Brain microvascular endothelial cell (primary cell): ENCODE data around the gene SLC9A8.

ENCODE experiments used
- DNase-seq: peaks from one replicate; pipeline ENCODE4 v3.0.0-alpha.2; 2020
- H3K27ac ChIP-seq: fragments of 250-450 bp; sonication (Bioruptor Pico); 2 replicates; pipeline ENCODE4 v1.5.1; 2020; ENCODE audit warnings: mild to moderate bottlenecking, moderate library complexity
- H3K27me3 ChIP-seq: fragments of 250-450 bp; sonication (Bioruptor Pico); replicated peaks from 2 replicates; pipeline ENCODE4 v1.5.1; 2020; ENCODE audit warnings: mild to moderate bottlenecking
- H3K36me3 ChIP-seq: fragments of 250-450 bp; sonication (Bioruptor Pico); replicated peaks from 2 replicates; pipeline ENCODE4 v1.5.1; 2020; ENCODE audit warnings: mild to moderate bottlenecking
- H3K4me3 ChIP-seq: 2 replicates; pipeline ENCODE4 v1.5.1; 2011; ENCODE audit warnings: low read depth, mild to moderate bottlenecking, control low read depth, low read length, moderate library complexity
- CTCF ChIP-seq: IDR thresholded peaks from 2 replicates; pipeline ENCODE4 v1.5.1; 2011; ENCODE audit warnings: low read depth, mild to moderate bottlenecking, moderate library complexity, low read length, control low read depth, inconsistent platforms; ENCODE audit errors: missing control alignments
- in situ Hi-C: cut with HindIII; loops from 2 replicates; pipeline ENCODE4 v1.10.0; 2017; ENCODE audit warnings: low sequenced_read_pairs, low pct_ligation_motif_present

SLC9A8 gene

DNA sequence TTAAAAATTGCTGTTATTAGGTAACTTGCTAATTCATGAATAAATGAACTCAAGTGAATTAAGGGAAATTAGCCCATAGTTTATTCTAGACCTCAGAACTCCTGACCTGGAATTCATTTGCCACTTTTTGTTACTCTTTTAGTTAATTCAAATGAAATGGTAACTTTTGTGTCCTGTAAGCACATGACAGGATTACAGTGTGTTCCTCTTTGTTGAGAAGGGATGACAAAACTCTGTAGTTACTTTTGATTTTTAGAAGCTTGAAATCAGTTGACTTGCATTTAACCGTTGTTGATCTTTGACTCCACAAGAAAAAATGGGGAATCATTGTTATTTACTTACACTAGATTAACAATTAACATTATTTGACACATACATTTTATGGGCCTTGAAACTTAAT, 6.2 kb downstream of the SLC9A8 start:
- in situ Hi-C loops, result no loop called here
- no peak for DNase-seq
- peaks cover 18% of the 10 kb centered on the region for H3K36me3 ChIP-seq
- no peak overlapping the region for H3K4me3 ChIP-seq
- no peak overlapping the region for H3K27ac ChIP-seq
- H3K27me3 ChIP-seq, result no peaks in the 10 kb centered on the region
- TF ChIP-seq CTCF, result no peak

GRCh38 chr20:49819702-49820101, 7.1 kb downstream of the SLC9A8 start:
- no peak for TF ChIP-seq CTCF
- no peak overlapping the region for H3K27ac ChIP-seq
- in situ Hi-C loops, result no loop called here
- no peak for DNase-seq
- peaks cover 21% of the 10 kb centered on the region for H3K36me3 ChIP-seq
- H3K4me3 ChIP-seq, result no peak overlapping the region
- no peaks in the 10 kb centered on the region for H3K27me3 ChIP-seq

GRCh38 chr20:49821381-49821780, 8.8 kb downstream of the SLC9A8 start:
- Histone ChIP-seq H3K27me3 (no peaks in the 10 kb centered on the region), H3K27ac (no peak overlapping the region), H3K36me3 (peaks cover 21% of the 10 kb centered on the region), H3K4me3 (no peak overlapping the region)
- in situ Hi-C loops, result no loop called here
- no peak for DNase-seq
- TF ChIP-seq CTCF, result no peak

GRCh38 chr20:49821870-49822331, 9.3 kb downstream of the SLC9A8 start:
- no peak overlapping the region for H3K27ac ChIP-seq
- no peaks in the 10 kb centered on the region for H3K27me3 ChIP-seq
- no peak overlapping the region for H3K4me3 ChIP-seq
- H3K36me3 ChIP-seq, result peaks cover 21% of the 10 kb centered on the region
- in situ Hi-C loops, result no loop called here
- TF ChIP-seq CTCF, result peak; percentile 53
- DNase-seq, result peak; percentile 32

DNA sequence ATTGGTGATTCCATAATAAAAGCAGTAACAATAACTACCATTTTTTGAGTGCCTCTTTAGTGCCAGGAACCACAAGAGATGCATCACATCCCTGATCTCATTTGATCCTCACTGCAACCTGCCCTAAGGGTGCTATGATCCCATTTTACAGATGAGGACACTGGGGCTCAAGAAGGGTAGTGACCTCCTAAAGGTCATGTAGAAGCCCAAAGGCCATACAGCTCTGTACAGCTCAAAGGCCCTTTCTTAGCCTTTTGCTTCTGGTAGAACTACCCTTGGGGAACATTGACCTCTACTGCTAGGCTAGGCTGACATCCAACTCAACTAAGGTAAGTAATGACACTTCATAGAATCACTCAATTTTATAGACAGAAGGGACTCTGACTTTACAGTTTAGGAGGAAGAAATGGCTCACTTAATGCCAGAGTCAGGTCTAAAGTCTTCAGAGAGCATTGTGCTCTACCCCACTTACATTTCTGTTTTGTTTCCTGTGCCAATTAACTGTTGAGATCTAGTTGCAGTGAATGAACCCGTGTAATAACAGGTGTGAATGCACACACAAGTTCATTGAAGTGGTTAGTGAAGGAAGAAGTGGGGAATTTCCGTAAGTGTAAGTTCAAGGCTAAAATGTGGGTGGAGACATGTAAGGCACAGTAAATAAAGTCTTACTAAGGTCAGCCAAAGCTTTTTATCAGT, 10.7 kb downstream of the SLC9A8 start:
- Histone ChIP-seq H3K4me3 (no peak overlapping the region), H3K27me3 (no peaks in the 10 kb centered on the region), H3K27ac (no peak overlapping the region), H3K36me3 (peaks cover 21% of the 10 kb centered on the region)
- in situ Hi-C loops, result no loop called here
- TF ChIP-seq CTCF, result no peak
- no peak for DNase-seq

GRCh38 chr20:49824206-49824605, 11.6 kb downstream of the SLC9A8 start:
- peaks cover 21% of the 10 kb centered on the region for H3K36me3 ChIP-seq
- no peak overlapping the region for H3K4me3 ChIP-seq
- in situ Hi-C loops, result no loop called here
- H3K27me3 ChIP-seq, result no peaks in the 10 kb centered on the region
- no peak for DNase-seq
- TF ChIP-seq CTCF, result no peak
- H3K27ac ChIP-seq, result no peak overlapping the region
